PC-9 (cell line): ENCODE results near the gene PCDHGB7.
"Not testable (repeated sequence)": the region's sequence is repeated elsewhere in the genome, so short reads cannot be mapped to it uniquely, and the experiment has no call there.

Source experiments
- CTCF ChIP-seq: fragments of 200-600 bp; sonication (generic); conservative IDR thresholded peaks from 2 replicates; pipeline ENCODE4 v1.6.1; 2017; ENCODE audit warnings: mixed run types, antibody characterized with exemption, mild to moderate bottlenecking, moderate library complexity
- EZH2 ChIP-seq: fragments of 200-600 bp; sonication (generic); IDR thresholded peaks from 2 replicates; pipeline ENCODE4 v1.8.0; 2017; ENCODE audit warnings: antibody characterized with exemption, low read depth

- TF ChIP-seq CTCF, EZH2: not testable (repeated sequence)
Measured at GRCh38 chr5:141415275-141415618, 2.2 kb upstream of the PCDHGB7 start.
